HepG2 (cell line): ENCODE results near the gene DNAJC7. TPM values are rescaled to one million over a fixed set of nuclear protein-coding genes. Genes with fewer than 3 reads are reported as not detected.

ENCODE experiments used
- CBX2 ChIP-seq, 2 experiments: fragments of 200-600 bp in 1 of 2; sonication (generic); formaldehyde crosslinking in 1 of 2; IDR thresholded peaks; 2 replicates each; pipeline versions ENCODE4 v1.7.0 to v1.8.1; 2018 to 2022; ENCODE audit warnings: low read depth in 2 of 2, low read length in 1 of 2, mild to moderate bottlenecking in 1 of 2, missing genetic modification reagents in 1 of 2
- ZBTB10 ChIP-seq: sonication (generic); formaldehyde crosslinking; IDR thresholded peaks from 2 replicates; pipeline ENCODE4 v1.4.0; 2020; ENCODE audit warnings: missing genetic modification reagents, borderline replicate concordance
- ZNF563 ChIP-seq: sonication (generic); formaldehyde crosslinking; IDR thresholded peaks from 2 replicates; pipeline ENCODE4 v1.8.0; 2022; ENCODE audit warnings: mild to moderate bottlenecking, moderate library complexity, missing genetic modification reagents
- polyA plus RNA-seq, 8 experiments: library from polyadenylated mRNA; depleted of rRNA in 3 of 8; stranded (reverse) in 7 of 8; unstranded in 1 of 8; fragments of >200 nt; fragmentation: Illumina TruSeq in 4 of 8; extraction: Trizol in 4 of 8; gene quantifications; 2 replicates each; pipeline versions ENCODE4 v1.2.1 to v1.2.3, GENCODE V29; 2011 to 2016; ENCODE audit warnings: low read depth in 4 of 8, missing spikeins in 1 of 8, mixed read lengths in 1 of 8; ENCODE audit not compliant: insufficient read depth in 1 of 8
- total RNA-seq, 5 experiments: library from RNA; depleted of rRNA; stranded (reverse); fragments of >200 nt; fragmentation: Illumina TruSeq; extraction: Trizol; gene quantifications; 2 replicates each; pipeline ENCODE4 v1.2.3, GENCODE V29; 2016; ENCODE audit warnings: low read depth in 1 of 5
- TF ChIP-seq, protein P1 (sequence below): sonication (generic); formaldehyde crosslinking; IDR thresholded peaks from 2 replicates; pipeline ENCODE4 v1.9.0; 2021; ENCODE audit warnings: missing genetic modification reagents, borderline replicate concordance
- TF ChIP-seq, protein P2 (sequence below): sonication (generic); formaldehyde crosslinking; IDR thresholded peaks from 2 replicates; pipeline ENCODE4 v1.4.0; 2020; ENCODE audit warnings: mild to moderate bottlenecking, missing genetic modification reagents

Gene DNAJC7
- total and polyA plus RNA-seq, 2 of the 13 experiments (the other 11 are each of a cell fraction or from before 2014, with no cell fraction given) = 47.7 to 132 TPM

DNA sequence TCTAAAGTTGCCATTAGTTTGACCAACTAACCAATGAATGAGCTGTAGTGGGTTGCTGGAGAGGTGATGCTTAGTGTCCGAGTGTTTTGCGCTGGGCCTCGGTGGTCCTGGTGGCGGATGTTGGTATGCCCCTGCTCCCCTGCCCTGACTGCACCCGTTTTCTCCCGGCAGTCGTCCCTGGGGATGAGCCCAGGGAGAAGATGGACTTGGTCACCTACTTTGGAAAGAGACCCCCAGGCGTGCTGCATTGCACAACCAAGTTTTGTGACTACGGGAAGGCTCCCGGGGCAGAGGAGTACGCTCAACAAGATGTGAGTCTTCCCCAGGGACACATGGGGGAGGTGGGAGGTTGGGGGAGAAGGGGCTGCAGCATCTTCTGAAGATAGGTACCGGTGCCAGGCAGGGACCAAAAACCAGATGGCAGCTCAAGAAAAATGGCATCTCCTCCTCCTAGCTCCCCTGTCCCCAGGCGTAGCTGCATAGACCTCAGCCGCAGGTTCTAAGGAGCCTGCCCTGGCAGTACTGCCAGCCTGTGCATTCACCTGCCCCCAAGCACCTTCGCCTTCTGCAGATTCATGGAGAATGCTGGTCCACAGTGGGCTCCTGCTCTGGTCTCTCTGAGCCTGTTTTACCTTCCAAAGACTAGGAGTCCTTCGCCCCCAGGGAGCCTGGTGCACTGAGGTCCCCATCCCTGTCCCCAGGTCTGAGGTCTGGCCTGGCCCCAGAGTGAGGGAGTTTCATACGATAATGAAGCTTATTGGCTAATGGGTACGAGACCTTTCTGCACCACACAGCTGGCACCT is 45.3 kb downstream of the DNAJC7 start (continued):
- no peak for TF ChIP-seq ZBTB10
- no peak for TF ChIP-seq CBX2 (IDR thresholded peaks at IDR 0.05; ENCODE audit: low read depth, low read length)
- no peak for TF ChIP-seq CBX2 (CRISPR knock-in tag; IDR thresholded peaks at IDR 0.05; ENCODE audit: low read depth)
- TF ChIP-seq ZNF563 (CRISPR knock-in tag) = no peak
- TF ChIP-seq, protein P1, sequence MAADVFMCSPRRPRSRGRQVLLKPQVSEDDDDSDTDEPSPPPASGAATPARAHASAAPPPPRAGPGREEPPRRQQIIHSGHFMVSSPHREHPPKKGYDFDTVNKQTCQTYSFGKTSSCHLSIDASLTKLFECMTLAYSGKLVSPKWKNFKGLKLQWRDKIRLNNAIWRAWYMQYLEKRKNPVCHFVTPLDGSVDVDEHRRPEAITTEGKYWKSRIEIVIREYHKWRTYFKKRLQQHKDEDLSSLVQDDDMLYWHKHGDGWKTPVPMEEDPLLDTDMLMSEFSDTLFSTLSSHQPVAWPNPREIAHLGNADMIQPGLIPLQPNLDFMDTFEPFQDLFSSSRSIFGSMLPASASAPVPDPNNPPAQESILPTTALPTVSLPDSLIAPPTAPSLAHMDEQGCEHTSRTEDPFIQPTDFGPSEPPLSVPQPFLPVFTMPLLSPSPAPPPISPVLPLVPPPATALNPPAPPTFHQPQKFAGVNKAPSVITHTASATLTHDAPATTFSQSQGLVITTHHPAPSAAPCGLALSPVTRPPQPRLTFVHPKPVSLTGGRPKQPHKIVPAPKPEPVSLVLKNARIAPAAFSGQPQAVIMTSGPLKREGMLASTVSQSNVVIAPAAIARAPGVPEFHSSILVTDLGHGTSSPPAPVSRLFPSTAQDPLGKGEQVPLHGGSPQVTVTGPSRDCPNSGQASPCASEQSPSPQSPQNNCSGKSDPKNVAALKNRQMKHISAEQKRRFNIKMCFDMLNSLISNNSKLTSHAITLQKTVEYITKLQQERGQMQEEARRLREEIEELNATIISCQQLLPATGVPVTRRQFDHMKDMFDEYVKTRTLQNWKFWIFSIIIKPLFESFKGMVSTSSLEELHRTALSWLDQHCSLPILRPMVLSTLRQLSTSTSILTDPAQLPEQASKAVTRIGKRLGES (CRISPR knock-in tag) = no peak
- TF ChIP-seq, protein P2, sequence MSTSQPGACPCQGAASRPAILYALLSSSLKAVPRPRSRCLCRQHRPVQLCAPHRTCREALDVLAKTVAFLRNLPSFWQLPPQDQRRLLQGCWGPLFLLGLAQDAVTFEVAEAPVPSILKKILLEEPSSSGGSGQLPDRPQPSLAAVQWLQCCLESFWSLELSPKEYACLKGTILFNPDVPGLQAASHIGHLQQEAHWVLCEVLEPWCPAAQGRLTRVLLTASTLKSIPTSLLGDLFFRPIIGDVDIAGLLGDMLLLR = no peak
